Astrocyte (in vitro differentiated cells and primary cell): ENCODE results near the gene HS6ST3.

Source experiments
- EZH2 ChIP-seq: IDR thresholded peaks from 2 replicates; pipeline ENCODE4 v1.6.1; 2012; ENCODE audit warnings: mild to moderate bottlenecking, low read length, inconsistent platforms; ENCODE audit not compliant: insufficient read depth
- TF ChIP-seq, protein P1 (sequence below): IDR thresholded peaks from 2 replicates; pipeline ENCODE4 v1.5.1; 2011; ENCODE audit warnings: low read depth, mild to moderate bottlenecking, inconsistent platforms, low read length, moderate library complexity; ENCODE audit not compliant: insufficient read depth

DNA sequence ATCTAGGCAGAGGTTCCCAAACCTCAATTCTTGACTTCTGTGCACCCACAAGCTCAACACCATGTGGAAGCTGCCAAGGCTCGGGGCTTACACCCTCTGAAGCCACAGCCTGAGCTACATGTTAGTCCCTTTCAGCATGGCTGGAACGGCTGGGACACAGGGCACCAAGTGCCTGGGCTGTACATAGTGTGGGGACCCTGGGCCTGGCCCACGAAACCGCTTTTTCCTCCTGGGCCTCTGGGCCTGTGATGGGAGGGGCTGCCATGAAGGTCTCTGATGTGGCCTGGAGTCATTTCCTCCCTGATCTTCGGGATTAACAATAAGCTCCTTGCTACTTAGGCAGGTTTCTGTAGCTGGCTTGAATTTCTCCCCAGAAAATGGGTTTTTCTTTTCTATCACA is 108.1 kb downstream of the HS6ST3 start:
- TF ChIP-seq, protein P1, sequence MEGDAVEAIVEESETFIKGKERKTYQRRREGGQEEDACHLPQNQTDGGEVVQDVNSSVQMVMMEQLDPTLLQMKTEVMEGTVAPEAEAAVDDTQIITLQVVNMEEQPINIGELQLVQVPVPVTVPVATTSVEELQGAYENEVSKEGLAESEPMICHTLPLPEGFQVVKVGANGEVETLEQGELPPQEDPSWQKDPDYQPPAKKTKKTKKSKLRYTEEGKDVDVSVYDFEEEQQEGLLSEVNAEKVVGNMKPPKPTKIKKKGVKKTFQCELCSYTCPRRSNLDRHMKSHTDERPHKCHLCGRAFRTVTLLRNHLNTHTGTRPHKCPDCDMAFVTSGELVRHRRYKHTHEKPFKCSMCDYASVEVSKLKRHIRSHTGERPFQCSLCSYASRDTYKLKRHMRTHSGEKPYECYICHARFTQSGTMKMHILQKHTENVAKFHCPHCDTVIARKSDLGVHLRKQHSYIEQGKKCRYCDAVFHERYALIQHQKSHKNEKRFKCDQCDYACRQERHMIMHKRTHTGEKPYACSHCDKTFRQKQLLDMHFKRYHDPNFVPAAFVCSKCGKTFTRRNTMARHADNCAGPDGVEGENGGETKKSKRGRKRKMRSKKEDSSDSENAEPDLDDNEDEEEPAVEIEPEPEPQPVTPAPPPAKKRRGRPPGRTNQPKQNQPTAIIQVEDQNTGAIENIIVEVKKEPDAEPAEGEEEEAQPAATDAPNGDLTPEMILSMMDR, result no peak
- TF ChIP-seq EZH2, result no peak
